ENCODE data around the gene CCDC70. TPM values are rescaled to one million over a fixed set of nuclear protein-coding genes. Genes with fewer than 3 reads are reported as not detected.

Gene CCDC70
- total and polyA plus RNA-seq, 2 of the 8 experiments (the other 6 are each of a cell fraction or from before 2014, with no cell fraction given) = not detected

- no peak overlapping the region for H2BK15ac ChIP-seq (ENCODE audit: low read length)
- peaks cover 3% of the 10 kb centered on the region in 2 experiments; a peak in 1 of 4 replicates for H3K9me3 ChIP-seq (ENCODE audit: insufficient read depth in 2 of 2, low read depth in 1 of 2, low read length in 1 of 2)
- H4K8ac ChIP-seq (ENCODE audit: extremely low read depth, insufficient read depth, low read length) = no peak overlapping the region
- no peak overlapping the region for H3K56ac ChIP-seq (replicated peaks; ENCODE audit: insufficient read length, low read depth, low read length)
- WGBS, 2 experiments (ENCODE audit: extremely low coverage in 1 of 2, insufficient coverage in 1 of 2, insufficient read length in 1 of 2, insufficient replicate concordance in 2 of 2, low coverage in 1 of 2, low lambda C conversion rate in 2 of 2, missing lambda C conversion rate in 1 of 2) = 80% methylated on average over 1 of the region's 1 CpG; no CpG with 5 or more reads in 1 of the 2 experiments
- no peak overlapping the region for H3K18ac ChIP-seq (ENCODE audit: extremely low read depth, low read length)
- no peak overlapping the region for H2BK12ac ChIP-seq (ENCODE audit: low read depth, low read length)
- FAIRE-seq = no peak
- POLR2A ChIA-PET (ENCODE audit: partially characterized antibody) = no interaction called here
- no peaks in the 10 kb centered on the region for H3K79me1 ChIP-seq (ENCODE audit: low read depth, low read length)
- no peak overlapping the region for H3K27ac ChIP-seq (ENCODE audit: low read depth, low read length)
- DNase-seq (ENCODE audit: low read depth in 1 of 2, low spot score in 2 of 2) = no peak
- H2AFZ ChIP-seq (ENCODE audit: low read length) = no peak overlapping the region
- no peaks in the 10 kb centered on the region for H3K79me2 ChIP-seq (ENCODE audit: control insufficient read depth in 1 of 2, insufficient read depth in 2 of 2, low read length in 2 of 2)
- no peak overlapping the region for H4K5ac ChIP-seq (ENCODE audit: insufficient read length, low read depth, low read length)
- no peak overlapping the region for H2BK5ac ChIP-seq (ENCODE audit: low read depth, low read length)
- H3K23me2 ChIP-seq (ENCODE audit: low read depth, low read length) = no peaks in the 10 kb centered on the region
- H3K27me3 ChIP-seq (replicated peaks in 1 of 4; ENCODE audit: control insufficient read depth in 3 of 4, extremely low read depth in 1 of 4, insufficient read depth in 3 of 4, low read length in 3 of 4) = no peaks in the 10 kb centered on the region
- 0 out of 7 replicates have a peak, but pooled peaks cover 0 to 2% (median 0%) of the 10 kb centered on the region in 4 experiments for H3K4me1 ChIP-seq (replicated peaks in 1 of 4; ENCODE audit: control insufficient read depth in 3 of 4, insufficient read depth in 4 of 4, low read length in 3 of 4)
- H4K91ac ChIP-seq (replicated peaks; ENCODE audit: insufficient read length, low read length) = no peak overlapping the region
- H3K14ac ChIP-seq (ENCODE audit: insufficient read length) = no peak overlapping the region
- H2BK20ac ChIP-seq (ENCODE audit: low read length) = no peak overlapping the region
- H3K23ac ChIP-seq (ENCODE audit: insufficient read length) = no peak overlapping the region
- TF ChIP-seq ASH2L (IDR thresholded peaks at IDR 0.05; ENCODE audit: low read length) = no peak
- H2AK5ac ChIP-seq (ENCODE audit: low read depth, low read length) = no peak overlapping the region
- H3K4me3 ChIP-seq (ENCODE audit: extremely low read depth in 1 of 4, insufficient read depth in 2 of 4, low read depth in 3 of 4, low read length in 4 of 4) = no peak overlapping the region
- H4K20me1 ChIP-seq (replicated peaks in 1 of 2; ENCODE audit: control insufficient read depth in 1 of 2, insufficient read depth in 2 of 2, low read length in 2 of 2) = no peaks in the 10 kb centered on the region
- no peak overlapping the region for H2BK120ac ChIP-seq (replicated peaks; ENCODE audit: low read depth, low read length)
- H3K36me3 ChIP-seq (ENCODE audit: control insufficient read depth in 2 of 4, insufficient read depth in 4 of 4, low read length in 3 of 4) = no peaks in the 10 kb centered on the region
- no peak overlapping the region for H3K4me2 ChIP-seq (ENCODE audit: insufficient read depth in 1 of 2, low read depth in 2 of 2, low read length in 2 of 2)
- no peak overlapping the region for H3K4ac ChIP-seq (replicated peaks; ENCODE audit: insufficient read length, low read depth, low read length)
- CTCF ChIA-PET (ENCODE audit: partially characterized antibody) = interaction anchor here (0.8 to 3.2 kb wide), 10 partner anchors 9 to 275 kb away, joined by 3 to 46 read pairs (median 4); no protein-coding TSS in a partner anchor
- no peak overlapping the region for H3K9ac ChIP-seq (replicated peaks in 1 of 4; ENCODE audit: extremely low read depth in 1 of 4, low read depth in 3 of 4, low read length in 3 of 4)
Measured at GRCh38 chr13:51846756-51847155, 15.0 kb upstream of the CCDC70 start.

All from H1 (cell line).